SK-N-MC (cell line): ENCODE results near the gene HPCAL1.

Experiments used
- EZH2 ChIP-seq: fragments of 200-600 bp; sonication (generic); IDR thresholded peaks from one replicate; pipeline ENCODE4 v1.6.1; 2017; ENCODE audit warnings: antibody characterized with exemption
- POLR2AphosphoS5 ChIP-seq: IDR thresholded peaks from 2 replicates; pipeline ENCODE4 v1.6.1; 2012; ENCODE audit warnings: mild to moderate bottlenecking, low read depth, low read length, borderline replicate concordance

DNA sequence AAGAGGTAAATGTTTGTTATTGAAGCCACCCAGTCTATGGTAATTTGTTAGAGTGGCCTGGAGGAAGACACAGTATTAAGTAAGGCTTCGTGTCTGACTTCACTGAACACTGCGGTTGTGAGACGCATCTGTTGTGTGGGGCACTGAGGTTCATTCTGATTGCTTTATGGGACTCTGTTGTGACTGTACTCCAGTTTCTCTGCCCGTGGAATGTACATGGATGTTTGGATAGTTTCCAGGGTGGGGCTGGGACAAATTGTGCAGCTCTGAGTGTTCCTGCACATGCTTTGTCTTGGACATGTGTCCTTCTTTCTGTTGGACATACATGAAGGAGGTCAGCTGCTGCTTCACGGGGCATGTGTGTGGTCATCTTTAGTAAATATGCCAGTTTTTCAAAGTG is 86.9 kb downstream of the HPCAL1 start:
- TF ChIP-seq EZH2 (no peak), POLR2AphosphoS5 (no peak)
